DMS153 treated with DMSO at 0.1 percent for 48 hours (cell line): Measurements from ENCODE around the gene BMAL1.
"Not testable (repeated sequence)": the region's sequence is repeated elsewhere in the genome, so short reads cannot be mapped to it uniquely, and the experiment has no call there.

Experiments
- DNase-seq: peaks from one replicate; lab custom pipeline; 2025; ENCODE audit not compliant: unreplicated experiment; lab: John Stamatoyannopoulos, UW

The BMAL1 gene

DNA sequence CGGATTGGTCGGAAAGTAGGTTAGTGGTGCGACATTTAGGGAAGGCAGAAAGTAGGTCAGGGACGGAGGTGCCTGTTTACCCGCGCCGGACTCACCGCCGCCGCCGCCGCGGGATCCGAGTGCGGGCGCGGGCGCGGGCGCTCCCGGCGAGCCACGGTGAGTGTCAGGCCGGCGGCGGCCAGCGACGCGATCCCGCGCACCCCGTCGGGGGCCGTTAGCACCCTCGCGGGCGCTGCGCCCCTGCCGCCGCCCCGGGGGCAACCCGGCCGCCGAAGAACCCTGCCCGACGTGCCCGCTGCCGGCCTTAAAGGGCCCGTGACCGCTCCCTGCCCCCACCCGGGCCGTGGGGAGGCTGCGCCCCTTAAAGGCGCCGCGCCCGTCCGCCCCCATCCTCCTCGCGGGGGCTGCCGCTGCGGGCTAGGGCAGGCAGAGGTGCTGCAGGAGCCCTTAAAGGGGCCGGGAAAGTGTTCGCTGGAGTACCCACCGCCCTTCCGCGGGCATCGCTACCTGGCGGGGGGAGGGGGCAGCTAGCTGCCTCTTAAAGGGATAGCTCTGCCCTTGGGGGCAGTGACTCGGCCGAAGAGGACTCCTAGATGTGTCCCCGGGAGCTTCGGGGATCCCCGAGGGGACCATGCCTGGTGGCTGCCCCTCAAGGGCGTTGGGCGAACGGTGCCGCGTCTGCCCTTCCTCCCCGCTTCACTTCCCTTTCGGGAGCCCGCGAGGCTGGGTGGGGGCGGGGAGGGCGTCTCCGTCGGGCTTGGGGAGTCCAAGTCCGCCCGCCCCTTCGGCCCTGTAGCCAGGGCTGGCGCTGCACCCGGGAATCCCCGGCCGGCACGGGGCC is at the start of gene BMAL1:
TSS of gene BMAL1 (plus strand) at position 23 of the 841 bp plus-strand sequence. CDS start 76,519 bp downstream, outside the sequence.
- no peak for DNase-seq

GRCh38 chr11:13228572-13228971 is 49.0 kb upstream of the BMAL1 start:
- no peak for DNase-seq

- DNase-seq: no peak
Observed at GRCh38 chr11:13229136-13229535, 48.5 kb upstream of the BMAL1 start.

DNA sequence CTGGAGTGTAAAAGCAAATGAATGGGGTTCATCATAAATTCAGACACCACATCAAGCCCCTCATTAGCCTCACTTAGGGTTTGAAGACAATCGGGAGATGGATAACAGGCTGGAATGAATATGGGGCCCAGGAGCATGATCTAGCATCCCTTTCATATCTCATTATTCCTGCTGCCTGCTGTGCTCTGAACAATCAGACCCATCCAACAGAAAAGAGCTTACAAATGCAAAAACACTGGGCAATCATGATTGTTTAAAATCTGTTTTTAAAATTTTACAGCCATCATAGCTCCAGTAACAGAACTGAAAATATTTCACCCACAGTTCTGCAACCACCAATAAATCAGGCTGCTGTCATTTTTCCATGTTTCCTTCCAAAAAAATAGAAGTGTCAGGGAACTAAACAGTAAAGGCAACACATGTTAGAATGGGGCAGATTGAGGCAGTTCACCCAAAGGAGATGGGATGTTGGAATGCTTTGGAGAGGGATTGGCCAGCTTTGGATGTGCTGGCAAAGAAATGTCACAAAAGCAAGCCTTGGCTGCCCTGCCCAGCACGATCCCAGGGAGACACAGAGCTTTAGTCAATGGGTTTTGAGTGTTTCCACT is 47.8 kb upstream of the BMAL1 start:
- DNase-seq: no peak

DNA sequence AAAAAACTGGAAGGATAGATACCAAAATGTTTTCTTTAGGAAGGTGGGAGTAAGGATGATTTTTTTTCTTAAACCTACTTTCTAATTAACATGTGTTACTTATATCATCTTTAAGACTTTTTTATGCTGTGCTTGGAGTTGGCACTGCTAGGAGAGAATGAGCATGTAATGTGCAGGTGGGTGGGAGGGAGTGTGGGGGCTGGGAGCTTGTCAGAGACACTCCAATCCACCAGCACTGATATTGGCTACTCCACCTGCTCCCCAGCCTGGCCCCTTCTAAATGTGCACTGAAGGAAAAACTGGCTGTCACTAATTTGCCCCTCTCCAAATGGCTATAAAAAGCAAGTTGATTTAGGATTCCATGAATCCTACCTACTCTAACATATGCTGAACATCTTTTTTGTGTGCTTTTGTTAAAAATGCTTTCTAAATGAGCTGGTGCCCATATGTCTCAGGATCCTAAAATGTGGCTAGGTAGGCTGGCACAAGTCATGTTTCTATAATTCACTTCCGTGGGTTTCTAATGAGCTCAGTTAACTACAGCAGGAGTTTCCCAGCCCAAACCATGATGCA is 44.3 kb upstream of the BMAL1 start:
- no peak for DNase-seq

- DNase-seq: no peak
Observed at GRCh38 chr11:13235895-13236294, 41.7 kb upstream of the BMAL1 start.

GRCh38 chr11:13236626-13237025 is 41.0 kb upstream of the BMAL1 start:
- DNase-seq: no peak

DNA sequence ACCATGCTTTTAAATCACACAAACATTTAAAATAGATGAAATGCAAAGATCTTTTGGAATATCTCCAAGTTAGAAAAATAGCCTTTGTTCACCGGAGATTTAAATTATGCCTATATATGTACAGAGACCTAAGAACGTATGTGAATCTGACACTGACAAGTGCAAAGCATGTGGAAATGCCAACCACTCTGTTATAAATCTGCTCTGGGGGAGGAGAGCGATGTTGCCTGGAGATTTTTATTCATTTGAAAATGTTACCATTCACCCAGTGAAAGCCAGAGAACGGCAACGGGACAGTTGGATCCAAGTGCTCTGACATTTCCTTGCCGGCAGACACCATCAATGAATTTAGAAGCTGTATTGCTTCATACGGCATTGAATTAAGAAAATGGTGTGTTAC is 39.8 kb upstream of the BMAL1 start:
- no peak for DNase-seq

GRCh38 chr11:13238879-13239514 is 38.6 kb upstream of the BMAL1 start:
- DNase-seq: peak; percentile 9

- DNase-seq: no peak
Observed at GRCh38 chr11:13242564-13242963, 35.0 kb upstream of the BMAL1 start.

DNA sequence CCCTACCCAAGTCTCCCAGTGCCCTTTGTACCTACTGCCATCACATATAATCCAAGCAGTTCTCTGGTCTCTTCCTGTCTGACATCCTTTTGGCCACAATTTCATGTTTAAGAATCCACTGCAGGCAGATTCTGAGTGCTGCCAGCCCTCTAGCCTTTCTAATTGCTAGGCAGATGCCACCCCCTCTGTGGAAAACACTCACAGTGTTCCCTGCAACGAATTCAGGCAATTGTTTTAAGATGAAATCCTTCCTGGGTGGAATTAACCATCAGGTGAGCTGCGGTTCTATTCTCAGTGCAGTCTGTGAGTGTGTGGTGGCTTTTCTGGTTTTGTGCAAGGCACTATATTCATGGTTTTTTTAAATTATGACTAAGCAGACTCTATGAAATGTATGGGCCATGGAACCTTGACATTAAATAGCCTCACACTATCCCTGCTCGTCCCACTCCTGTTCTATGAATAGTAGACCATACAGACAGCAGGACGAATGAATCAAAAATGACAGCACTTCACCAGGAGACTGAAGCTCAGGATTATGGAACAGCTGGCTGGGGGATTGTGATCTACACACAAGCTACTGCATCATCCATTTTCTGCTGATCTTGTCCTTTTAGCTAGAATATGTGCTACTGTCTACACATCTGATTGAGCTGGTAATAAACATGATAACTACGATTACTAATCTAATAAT is 29.8 kb upstream of the BMAL1 start:
- no peak for DNase-seq

- no peak for DNase-seq
Observed at GRCh38 chr11:13249177-13249576, 28.4 kb upstream of the BMAL1 start.

DNA sequence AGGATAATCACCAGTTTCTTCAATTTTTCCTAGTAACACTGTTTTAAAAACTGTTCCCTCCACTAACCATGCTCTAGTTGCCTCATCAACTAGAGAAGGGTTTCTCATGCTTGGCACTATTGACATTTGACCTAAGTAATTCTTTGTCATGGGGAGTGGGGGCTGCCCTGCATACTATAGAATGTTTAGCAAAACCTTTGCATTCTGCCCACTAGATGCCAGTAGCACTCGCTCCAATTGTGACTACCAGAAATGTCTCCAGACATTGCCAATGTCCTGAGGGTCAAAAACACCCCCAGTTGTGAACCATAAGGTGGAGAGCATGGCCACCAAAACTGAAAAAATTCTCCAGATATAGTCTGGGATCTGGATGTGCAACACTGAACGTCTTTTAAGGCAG is 27.6 kb upstream of the BMAL1 start:
- no peak for DNase-seq

DNA sequence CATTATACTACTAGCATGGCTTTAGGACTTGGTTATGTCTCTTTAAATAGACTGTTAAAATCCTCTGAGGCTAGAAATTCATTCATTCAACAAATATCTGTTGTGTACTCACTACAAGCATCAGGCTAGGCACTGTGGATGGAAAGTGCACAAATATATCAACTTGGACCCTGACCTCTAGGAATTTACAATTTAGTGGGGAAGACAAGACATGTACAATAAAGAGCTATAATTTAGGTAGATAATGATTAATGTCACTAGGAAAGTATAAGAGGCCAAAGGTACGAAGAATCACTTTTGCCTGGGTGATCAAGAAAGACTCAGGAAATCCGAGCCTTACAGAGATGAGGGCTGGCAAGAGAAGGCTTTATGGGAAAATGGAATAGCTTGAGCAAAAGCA is 25.6 kb upstream of the BMAL1 start:
- no peak for DNase-seq

GRCh38 chr11:13252438-13252837 is 25.2 kb upstream of the BMAL1 start:
- no peak for DNase-seq

- no peak for DNase-seq
Observed at GRCh38 chr11:13256216-13256615, 21.4 kb upstream of the BMAL1 start.

DNA sequence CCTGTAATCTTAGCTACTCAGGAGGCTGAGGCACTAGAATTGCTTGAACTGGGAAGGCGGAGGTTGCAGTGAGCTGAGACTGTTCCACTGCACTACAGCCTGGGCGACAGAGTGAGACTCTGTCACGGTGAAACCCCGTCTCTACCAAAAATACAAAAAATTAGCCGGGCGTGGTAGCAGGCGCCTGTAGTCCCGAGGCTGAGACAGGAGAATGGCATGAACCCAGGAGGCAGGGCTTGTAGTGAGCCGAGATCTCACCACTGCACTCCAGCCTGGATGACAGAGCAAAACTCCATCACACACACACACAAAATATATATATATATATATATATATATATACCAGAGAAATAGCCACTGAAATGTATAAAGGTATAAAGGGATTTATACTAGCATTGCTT is 19.5 kb upstream of the BMAL1 start:
- DNase-seq: not testable (repeated sequence)

GRCh38 chr11:13258855-13259254 is 18.7 kb upstream of the BMAL1 start:
- DNase-seq: no peak

DNA sequence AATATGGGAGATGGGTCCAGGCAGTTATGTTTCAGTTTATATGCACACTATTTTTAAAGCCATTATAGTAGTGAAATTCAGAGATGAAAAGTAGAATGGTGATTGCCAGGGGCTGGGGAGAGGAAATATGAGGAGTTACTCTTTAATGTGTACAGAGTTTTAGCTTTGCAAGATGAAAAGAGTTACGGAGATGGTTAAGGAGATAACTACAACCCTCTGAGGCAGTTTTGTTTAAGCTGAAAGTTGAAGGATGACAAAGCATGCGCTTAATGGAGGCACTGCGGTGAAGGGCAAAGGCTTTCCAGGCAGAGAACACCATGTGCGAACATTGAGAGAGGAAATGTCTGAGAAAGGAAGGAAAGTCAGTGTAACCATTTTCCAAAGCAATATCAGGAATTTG is 18.2 kb upstream of the BMAL1 start:
- no peak for DNase-seq

DNA sequence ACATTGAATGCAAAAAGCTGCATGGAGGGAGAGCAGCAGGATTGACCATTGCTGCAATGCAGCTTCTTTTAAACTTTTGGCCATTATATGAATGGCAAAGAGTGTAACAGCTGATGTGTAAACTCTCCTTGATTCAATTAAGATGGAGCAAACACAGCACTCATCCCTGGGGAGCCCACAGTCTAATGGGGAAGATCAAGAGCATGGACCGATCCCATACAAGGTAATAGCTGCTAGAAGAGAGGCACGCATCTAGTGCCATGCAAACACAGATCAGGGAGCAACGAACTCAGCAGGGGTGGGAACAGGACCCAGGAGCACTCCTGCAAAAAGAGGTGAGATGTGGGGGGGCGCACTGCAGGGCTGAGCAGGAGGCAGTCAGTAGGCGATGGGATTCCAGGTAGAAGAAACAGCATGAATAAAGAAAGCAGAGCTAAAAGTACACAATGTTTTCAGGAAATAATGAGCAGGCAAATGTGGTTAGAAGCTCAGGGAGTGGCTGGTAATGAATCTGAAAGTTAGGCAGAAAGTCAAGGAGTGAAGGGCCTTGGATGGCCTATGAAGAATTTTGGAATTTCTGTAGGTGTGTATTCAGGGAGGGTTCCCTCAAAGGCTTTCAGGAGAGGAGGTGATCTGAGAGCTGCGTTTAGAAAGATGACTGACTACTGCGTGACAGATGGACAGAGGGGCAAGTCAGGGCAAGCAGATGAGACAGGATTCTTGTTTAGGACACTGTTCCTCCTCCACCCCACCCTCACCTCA is 17.2 kb upstream of the BMAL1 start:
- DNase-seq: no peak
